Endothelial cell of umbilical vein (primary cell): ENCODE measurements around the gene DAO. TPM values are rescaled to one million over a fixed set of nuclear protein-coding genes. Genes with fewer than 3 reads are reported as not detected.

Experiments used
- BruUV-seq: library from RNA; stranded (reverse); fragments of 400-500 nt; replicated peaks from 2 replicates; lab custom pipeline; 2021; lab: Mats Ljungman, UMichigan
- CTCF ChIA-PET: fragments of 300-600, 350-600 bp; sonication (Branson Sonifier 250); formaldehyde crosslinking; loops from one replicate; lab custom pipeline; 2021; ENCODE audit warnings: antibody characterized with exemption, inconsistent platforms; lab: Charles Lee
- POLR2A ChIA-PET: fragments of 300-600, 350-600 bp; sonication (Branson Sonifier 250); formaldehyde crosslinking; loops from one replicate; lab custom pipeline; 2021; ENCODE audit warnings: antibody characterized with exemption, inconsistent platforms; lab: Charles Lee
- DNase-seq: peaks from one replicate; pipeline ENCODE4 v3.0.0-alpha.2; 2011; ENCODE audit warnings: low read depth, low spot score
- FAIRE-seq: peaks from 2 replicates; lab custom pipeline; 2011; peaks lifted over from hg19 to GRCh38; lab: Jason Lieb, UNC
- H2AFZ ChIP-seq: 2 replicates; pipeline ENCODE4 v1.6.0; 2012; ENCODE audit warnings: low read depth, low read length, control low read depth, inconsistent platforms
- H3K27ac ChIP-seq: 2 replicates; pipeline ENCODE4 v1.5.1; 2011; ENCODE audit warnings: low read depth, mild to moderate bottlenecking, control low read depth, low read length, moderate library complexity; ENCODE audit not compliant: insufficient read depth
- H3K27me3 ChIP-seq, 2 experiments: 2 replicates each; pipeline versions ENCODE4 v1.6.0 to v1.6.1; 2011; ENCODE audit warnings: low read length in 2 of 2, mixed read lengths in 1 of 2; ENCODE audit not compliant: control insufficient read depth in 2 of 2, insufficient read depth in 2 of 2
- H3K36me3 ChIP-seq, 2 experiments: 2 replicates in 1 of 2; 3 replicates in 1 of 2; pipeline ENCODE4 v1.5.1; 2011; ENCODE audit warnings: low read length in 2 of 2, mild to moderate bottlenecking in 1 of 2, moderate library complexity in 1 of 2; ENCODE audit not compliant: control insufficient read depth in 2 of 2, insufficient read depth in 2 of 2; ENCODE audit errors: extremely low read depth in 1 of 2
- H3K4me1 ChIP-seq: 3 replicates; pipeline ENCODE4 v1.5.1; 2011; ENCODE audit warnings: mild to moderate bottlenecking, low read length; ENCODE audit not compliant: control insufficient read depth, insufficient read depth; ENCODE audit errors: extremely low read depth
- H3K4me2 ChIP-seq: 2 replicates; pipeline ENCODE4 v1.6.1; 2011; ENCODE audit warnings: low read length, control low read depth, mixed read lengths; ENCODE audit not compliant: insufficient read depth
- H3K4me3 ChIP-seq, 3 experiments: fragments of 200-600 bp in 1 of 3; sonication (generic), shearing (Covaris generic) in 1 of 3; replicated peaks in 1 of 3; 2 replicates each; pipeline ENCODE4 v1.5.1; 2011 to 2016; ENCODE audit warnings: control low read depth in 3 of 3, low read length in 3 of 3, mild to moderate bottlenecking in 2 of 3, inconsistent platforms in 1 of 3, low read depth in 1 of 3, moderate library complexity in 1 of 3; ENCODE audit not compliant: insufficient read depth in 1 of 3
- H3K79me2 ChIP-seq: 2 replicates; pipeline ENCODE4 v1.6.0; 2012; ENCODE audit warnings: low read length, inconsistent platforms; ENCODE audit not compliant: control insufficient read depth, insufficient read depth
- H3K9ac ChIP-seq: replicated peaks from 2 replicates; pipeline ENCODE3; 2011; ENCODE audit warnings: low read length, control low read depth; ENCODE audit not compliant: insufficient read depth; ENCODE audit errors: extremely low read depth
- H3K9me1 ChIP-seq: replicated peaks from 3 replicates; pipeline ENCODE4 v1.6.0; 2011; ENCODE audit warnings: mild to moderate bottlenecking, low read length; ENCODE audit not compliant: control insufficient read depth, insufficient read depth; ENCODE audit errors: extremely low read depth
- H3K9me3 ChIP-seq: replicated peaks from 2 replicates; pipeline ENCODE4 v1.5.1; 2012; ENCODE audit warnings: low read length, inconsistent platforms; ENCODE audit not compliant: control insufficient read depth, insufficient read depth
- H4K20me1 ChIP-seq: replicated peaks from 2 replicates; pipeline ENCODE3; 2011; ENCODE audit warnings: mild to moderate bottlenecking, low read length; ENCODE audit not compliant: control insufficient read depth, insufficient read depth; ENCODE audit errors: extremely low read depth
- CTCF ChIP-seq, 2 donors: IDR thresholded peaks; 1 replicate in 1 of 2; 2 replicates in 1 of 2; pipeline ENCODE4 v1.5.1; 2011; ENCODE audit warnings: low read length in 2 of 2, mild to moderate bottlenecking in 2 of 2, moderate library complexity in 2 of 2, control low read depth in 1 of 2, inconsistent platforms in 1 of 2, low read depth in 1 of 2; ENCODE audit not compliant: insufficient read depth in 1 of 2; ENCODE audit errors: extremely low read depth in 1 of 2
- EZH2 ChIP-seq: IDR thresholded peaks from 2 replicates; pipeline ENCODE4 v1.6.1; 2012; ENCODE audit warnings: borderline replicate concordance, low read depth, mild to moderate bottlenecking, moderate library complexity, low read length, inconsistent platforms; ENCODE audit not compliant: severe bottlenecking
- FOS ChIP-seq: IDR thresholded peaks from 2 replicates; pipeline ENCODE4 v1.6.1; 2011; ENCODE audit warnings: mild to moderate bottlenecking, low read length, moderate library complexity, borderline replicate concordance; ENCODE audit not compliant: insufficient read depth
- GATA2 ChIP-seq: IDR thresholded peaks from 2 replicates; pipeline ENCODE4 v1.7.0; 2011; ENCODE audit warnings: low read depth, mild to moderate bottlenecking, moderate library complexity, mixed read lengths, low read length; ENCODE audit not compliant: insufficient read length, insufficient read depth
- JUN ChIP-seq: IDR thresholded peaks from 2 replicates; pipeline ENCODE4 v1.6.1; 2011; ENCODE audit warnings: borderline replicate concordance, low read depth; ENCODE audit not compliant: insufficient read length, insufficient read depth
- MAX ChIP-seq: IDR thresholded peaks from 2 replicates; pipeline ENCODE4 v1.6.1; 2011; ENCODE audit not compliant: insufficient read depth, insufficient read length
- MYC ChIP-seq: IDR thresholded peaks from one replicate; pipeline ENCODE4 v1.6.1; 2011; ENCODE audit warnings: mild to moderate bottlenecking, low read depth, low read length
- POLR2A ChIP-seq: IDR thresholded peaks from 2 replicates; pipeline ENCODE4 v1.6.1; 2012; ENCODE audit warnings: low read depth, mild to moderate bottlenecking, control low read depth, low read length
- POLR2AphosphoS5 ChIP-seq: IDR thresholded peaks from 2 replicates; pipeline ENCODE4 v1.6.1; 2012; ENCODE audit warnings: low read depth, mild to moderate bottlenecking, control low read depth, low read length, moderate library complexity; ENCODE audit not compliant: insufficient read depth
- dilution Hi-C: fragments of 300-500 bp; cut with MboI; formaldehyde crosslinking; loops from one replicate; pipeline ENCODE4 v1.15.0; 2019; ENCODE audit warnings: low sequenced_read_pairs; ENCODE audit not compliant: extremely low pct_ligation_motif_present
- intact Hi-C: fragments of 100-400 bp; cut with micrococcal nuclease; formaldehyde crosslinking; loops from one replicate; pipeline ENCODE4 v1.10.0; 2022
- polyA plus RNA-seq, 4 experiments: library from polyadenylated mRNA; depleted of rRNA in 3 of 4; stranded (reverse) in 3 of 4; unstranded in 1 of 4; fragments of >200 nt; gene quantifications; 2 replicates each; pipeline versions ENCODE4 v1.2.1 to v1.2.3, GENCODE V29; 2011 to 2012; ENCODE audit warnings: missing spikeins in 1 of 4
- total RNA-seq: library from RNA; stranded (reverse); gene quantifications from 2 replicates; pipeline ENCODE4 v1.2.3, GENCODE V29; 2021

DAO gene
- total and polyA plus RNA-seq, 2 donors (not counting 3 experiments of a cell fraction or from before 2014, with no cell fraction given): not detected

- dilution Hi-C loops: no loop called here
- no peaks in the 10 kb centered on the region for H3K9me3 ChIP-seq
- no peak overlapping the region for H3K9ac ChIP-seq
- TF ChIP-seq CTCF (IDR thresholded peaks at IDR 0.05; ENCODE audit: extremely low read depth in 1 of 2, insufficient read depth in 1 of 2, low read depth in 1 of 2, low read length in 2 of 2) (no peak), MAX (no peak), POLR2A (no peak), GATA2 (no peak), MYC (no peak), POLR2AphosphoS5 (no peak), FOS (no peak), EZH2 (no peak), JUN (no peak)
- BruUV-seq: no TSS peak
- intact Hi-C loops: no loop called here
- no peak overlapping the region for H2AFZ ChIP-seq
- ChIA-PET POLR2A (no interaction called here), CTCF (no interaction called here)
- no peaks in the 10 kb centered on the region for H4K20me1 ChIP-seq
- H3K36me3 ChIP-seq: no peaks in the 10 kb centered on the region
- no peak overlapping the region for H3K4me2 ChIP-seq
- H3K9me1 ChIP-seq: no peaks in the 10 kb centered on the region
- FAIRE-seq (no peak), DNase-seq (no peak)
- H3K4me3 ChIP-seq: no peak overlapping the region
- H3K4me1 ChIP-seq: no peaks in the 10 kb centered on the region
- no peak overlapping the region for H3K27ac ChIP-seq
- peaks cover 0 to 1% of the 10 kb centered on the region in 2 experiments for H3K27me3 ChIP-seq
- no peaks in the 10 kb centered on the region for H3K79me2 ChIP-seq
These were observed 32.0 kb downstream of the DAO start for GRCh38 chr12:108911915-108912314.
